HG03521 (cell line): Measurements from ENCODE around the gene RYR1.
"Not testable (repeated sequence)": the region's sequence is repeated elsewhere in the genome, so short reads cannot be mapped to it uniquely, and the experiment has no call there.

Source experiments
- ATAC-seq: cut with Tn5 transposase; IDR thresholded peaks from one replicate; pipeline ENCODE4 v1.9.1; 2021; ENCODE audit warnings: mild to moderate bottlenecking, moderate library complexity; ENCODE audit not compliant: unreplicated experiment

The RYR1 gene

GRCh38 chr19:38559428-38560401 is 126.2 kb downstream of the RYR1 start:
- ATAC-seq = peak; percentile 61

GRCh38 chr19:38561053-38561606 is 127.6 kb downstream of the RYR1 start:
- no peak for ATAC-seq

GRCh38 chr19:38561658-38562057 is 128.2 kb downstream of the RYR1 start:
- no peak for ATAC-seq

- no peak for ATAC-seq
These were observed 128.6 kb downstream of the RYR1 start for GRCh38 chr19:38562096-38562495.

- ATAC-seq = no peak
These were observed 130.0 kb downstream of the RYR1 start for GRCh38 chr19:38563475-38563874.

- no peak for ATAC-seq
These were observed 131.6 kb downstream of the RYR1 start for GRCh38 chr19:38564981-38565690.

- no peak for ATAC-seq
These were observed 132.2 kb downstream of the RYR1 start for GRCh38 chr19:38565691-38566105.

- no peak for ATAC-seq
These were observed 136.0 kb downstream of the RYR1 start for GRCh38 chr19:38569368-38569983.

- no peak for ATAC-seq
These were observed 138.2 kb downstream of the RYR1 start for GRCh38 chr19:38571682-38572081.

GRCh38 chr19:38577826-38578225 is 144.3 kb downstream of the RYR1 start:
- no peak for ATAC-seq

- ATAC-seq = not testable (repeated sequence)
These were observed 145.8 kb downstream of the RYR1 start for GRCh38 chr19:38579304-38579703.

- no peak for ATAC-seq
These were observed 146.6 kb downstream of the RYR1 start for GRCh38 chr19:38580080-38580479.

GRCh38 chr19:38583219-38583984 is 149.9 kb downstream of the RYR1 start:
- ATAC-seq = peak; percentile 56

GRCh38 chr19:38583985-38584305 is 150.5 kb downstream of the RYR1 start:
- ATAC-seq = no peak

GRCh38 chr19:38587562-38587961 is 154.1 kb downstream of the RYR1 start:
- no peak for ATAC-seq

- no peak for ATAC-seq
These were observed 154.6 kb downstream of the RYR1 start for GRCh38 chr19:38588041-38588440.

- no peak for ATAC-seq
These were observed 159.4 kb downstream of the RYR1 start for GRCh38 chr19:38592940-38593339.

GRCh38 chr19:38596057-38596981 is 162.8 kb downstream of the RYR1 start:
- ATAC-seq = no peak

GRCh38 chr19:38597075-38597474 is 163.6 kb downstream of the RYR1 start:
- ATAC-seq = no peak
